Neural cell (in vitro differentiated cells): ENCODE measurements around the gene FAM181B. TPM values are rescaled to one million over a fixed set of nuclear protein-coding genes. Genes with fewer than 3 reads are reported as not detected.

Experiments used
- H2AFZ ChIP-seq: fragments of 200-600, 300-800 bp; sonication (generic), shearing (Covaris generic); 2 replicates; pipeline ENCODE4 v1.6.0; 2014; ENCODE audit warnings: low read depth, mild to moderate bottlenecking, antibody characterized with exemption, low read length, moderate library complexity
- H3F3A ChIP-seq: fragments of 200-600 bp; shearing (Covaris generic); 2 replicates; pipeline ENCODE4 v1.6.1; 2016; ENCODE audit warnings: mild to moderate bottlenecking, moderate library complexity, mixed read lengths, antibody characterized with exemption, low read length; ENCODE audit not compliant: insufficient read depth, poor library complexity, severe bottlenecking
- H3K27ac ChIP-seq: fragments of 200-600, 300-800 bp; sonication (generic), shearing (Covaris generic); 2 replicates; pipeline ENCODE4 v1.5.1; 2014; ENCODE audit warnings: mild to moderate bottlenecking, low read length, moderate library complexity
- H3K27me3 ChIP-seq: fragments of 300-800, 200-600 bp; sonication (generic), shearing (Covaris generic); 2 replicates; pipeline ENCODE4 v1.6.0; 2014; ENCODE audit warnings: mild to moderate bottlenecking, low read depth, low read length, moderate library complexity; ENCODE audit not compliant: insufficient read depth
- H3K36me3 ChIP-seq: fragments of 300-800, 200-600 bp; sonication (generic), shearing (Covaris generic); 2 replicates; pipeline ENCODE4 v1.5.1; 2014; ENCODE audit warnings: mild to moderate bottlenecking, antibody characterized with exemption, low read length, moderate library complexity; ENCODE audit not compliant: insufficient read depth
- H3K4me2 ChIP-seq: fragments of 300-800, 200-600 bp; sonication (generic), shearing (Covaris generic); 2 replicates; pipeline ENCODE4 v1.6.0; 2014; ENCODE audit warnings: mild to moderate bottlenecking, low read length
- H3K4me3 ChIP-seq: fragments of 300-800, 200-600 bp; sonication (generic), shearing (Covaris generic); 2 replicates; pipeline ENCODE4 v1.5.1; 2014; ENCODE audit warnings: mild to moderate bottlenecking, low read length, moderate library complexity
- H3K79me2 ChIP-seq: fragments of 200-600 bp; shearing (Covaris generic); replicated peaks from 2 replicates; pipeline ENCODE4 v1.6.0; 2014; ENCODE audit warnings: mild to moderate bottlenecking, low read length, moderate library complexity; ENCODE audit not compliant: insufficient read depth
- H3K9ac ChIP-seq: fragments of 300-800, 200-600 bp; sonication (generic), shearing (Covaris generic); 2 replicates; pipeline ENCODE4 v1.6.1; 2016; ENCODE audit warnings: mild to moderate bottlenecking, low read length, mixed read lengths
- H3K9me2 ChIP-seq: fragments of 200-600 bp; shearing (Covaris generic); 2 replicates; pipeline ENCODE4 v1.6.1; 2016; ENCODE audit warnings: mild to moderate bottlenecking, low read length, mixed read lengths; ENCODE audit not compliant: insufficient read depth
- H3K9me3 ChIP-seq: fragments of 200-600, 300-800 bp; sonication (generic), shearing (Covaris generic); 2 replicates; pipeline ENCODE4 v1.6.1; 2016; ENCODE audit warnings: mild to moderate bottlenecking, mixed run types, low read length, moderate library complexity, mixed read lengths
- H4K20me1 ChIP-seq: fragments of 200-600 bp; shearing (Covaris generic); 2 replicates; pipeline ENCODE4 v1.6.1; 2016; ENCODE audit warnings: mild to moderate bottlenecking, mixed run types; ENCODE audit not compliant: insufficient read depth
- CTCF ChIP-seq: fragments of 450-650 bp; IDR thresholded peaks from 2 replicates; pipeline ENCODE4 v1.5.1; 2014; ENCODE audit warnings: antibody characterized with exemption, mild to moderate bottlenecking, moderate library complexity; ENCODE audit not compliant: poor library complexity, severe bottlenecking
- EP300 ChIP-seq: fragments of 450-650 bp; conservative IDR thresholded peaks from 2 replicates; pipeline ENCODE4 v1.6.1; 2014; ENCODE audit warnings: antibody characterized with exemption, mild to moderate bottlenecking, moderate library complexity; ENCODE audit not compliant: poor library complexity, severe bottlenecking
- EZH2 ChIP-seq: fragments of 200-600, 300-800 bp; shearing (Covaris generic), sonication (generic); IDR thresholded peaks from 2 replicates; pipeline ENCODE4 v1.6.1; 2014; ENCODE audit warnings: antibody characterized with exemption, low read length, borderline replicate concordance, mild to moderate bottlenecking; ENCODE audit not compliant: insufficient read depth, poor library complexity, severe bottlenecking
- MXI1 ChIP-seq: fragments of 450-650 bp; conservative IDR thresholded peaks from 2 replicates; pipeline ENCODE4 v1.6.1; 2014; ENCODE audit warnings: antibody characterized with exemption, mild to moderate bottlenecking; ENCODE audit not compliant: poor library complexity, severe bottlenecking
- POLR2AphosphoS5 ChIP-seq: IDR thresholded peaks from 2 replicates; pipeline ENCODE4 v1.6.1; 2012
- RAD21 ChIP-seq: fragments of 450-650 bp; conservative IDR thresholded peaks from 2 replicates; pipeline ENCODE4 v1.6.1; 2014; ENCODE audit warnings: antibody characterized with exemption, mild to moderate bottlenecking, moderate library complexity
- SMC3 ChIP-seq: fragments of 450-650 bp; conservative IDR thresholded peaks from 2 replicates; pipeline ENCODE4 v1.6.1; 2014; ENCODE audit warnings: antibody characterized with exemption, mild to moderate bottlenecking, moderate library complexity; ENCODE audit not compliant: poor library complexity
- TAF1 ChIP-seq: IDR thresholded peaks from 2 replicates; pipeline ENCODE4 v1.6.1; 2012; ENCODE audit warnings: low read depth
- polyA plus RNA-seq: library from polyadenylated mRNA; depleted of rRNA; stranded (reverse); fragments of >200 nt; gene quantifications from 2 replicates; pipeline ENCODE4 v1.2.3, GENCODE V29; 2014
- TF ChIP-seq, protein P1 (sequence below): IDR thresholded peaks from 2 replicates; pipeline ENCODE4 v1.6.1; 2012; ENCODE audit warnings: borderline replicate concordance

FAM181B gene
- polyA plus RNA-seq, 1 donor from 2014 or later = 1.3 TPM

GRCh38 chr11:82734120-82734479 is 436 bp upstream of the FAM181B start:
- H3K79me2 ChIP-seq = no peaks in the 10 kb centered on the region
- no peaks in the 10 kb centered on the region for H4K20me1 ChIP-seq
- H3K9ac ChIP-seq = peak overlapping the region; percentile 62
- H3K9me2 ChIP-seq = no peaks in the 10 kb centered on the region
- TF ChIP-seq EZH2 = no peak
- TF ChIP-seq, protein P1, sequence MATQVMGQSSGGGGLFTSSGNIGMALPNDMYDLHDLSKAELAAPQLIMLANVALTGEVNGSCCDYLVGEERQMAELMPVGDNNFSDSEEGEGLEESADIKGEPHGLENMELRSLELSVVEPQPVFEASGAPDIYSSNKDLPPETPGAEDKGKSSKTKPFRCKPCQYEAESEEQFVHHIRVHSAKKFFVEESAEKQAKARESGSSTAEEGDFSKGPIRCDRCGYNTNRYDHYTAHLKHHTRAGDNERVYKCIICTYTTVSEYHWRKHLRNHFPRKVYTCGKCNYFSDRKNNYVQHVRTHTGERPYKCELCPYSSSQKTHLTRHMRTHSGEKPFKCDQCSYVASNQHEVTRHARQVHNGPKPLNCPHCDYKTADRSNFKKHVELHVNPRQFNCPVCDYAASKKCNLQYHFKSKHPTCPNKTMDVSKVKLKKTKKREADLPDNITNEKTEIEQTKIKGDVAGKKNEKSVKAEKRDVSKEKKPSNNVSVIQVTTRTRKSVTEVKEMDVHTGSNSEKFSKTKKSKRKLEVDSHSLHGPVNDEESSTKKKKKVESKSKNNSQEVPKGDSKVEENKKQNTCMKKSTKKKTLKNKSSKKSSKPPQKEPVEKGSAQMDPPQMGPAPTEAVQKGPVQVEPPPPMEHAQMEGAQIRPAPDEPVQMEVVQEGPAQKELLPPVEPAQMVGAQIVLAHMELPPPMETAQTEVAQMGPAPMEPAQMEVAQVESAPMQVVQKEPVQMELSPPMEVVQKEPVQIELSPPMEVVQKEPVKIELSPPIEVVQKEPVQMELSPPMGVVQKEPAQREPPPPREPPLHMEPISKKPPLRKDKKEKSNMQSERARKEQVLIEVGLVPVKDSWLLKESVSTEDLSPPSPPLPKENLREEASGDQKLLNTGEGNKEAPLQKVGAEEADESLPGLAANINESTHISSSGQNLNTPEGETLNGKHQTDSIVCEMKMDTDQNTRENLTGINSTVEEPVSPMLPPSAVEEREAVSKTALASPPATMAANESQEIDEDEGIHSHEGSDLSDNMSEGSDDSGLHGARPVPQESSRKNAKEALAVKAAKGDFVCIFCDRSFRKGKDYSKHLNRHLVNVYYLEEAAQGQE = no peak
- TF ChIP-seq MXI1 = no peak
- TF ChIP-seq TAF1 = no peak
- TF ChIP-seq CTCF = no peak
- no peak for TF ChIP-seq EP300
- no peak for TF ChIP-seq POLR2AphosphoS5
- TF ChIP-seq RAD21 = no peak
- no peak for TF ChIP-seq SMC3
- H3K4me3 ChIP-seq = peak overlapping the region; percentile 80
- H2AFZ ChIP-seq = no peak overlapping the region
- no peak overlapping the region for H3K27ac ChIP-seq
- H3F3A ChIP-seq = no peaks in the 10 kb centered on the region
- H3K27me3 ChIP-seq = peaks cover 35% of the 10 kb centered on the region
- no peaks in the 10 kb centered on the region for H3K36me3 ChIP-seq
- no peak overlapping the region for H3K4me2 ChIP-seq
- no peaks in the 10 kb centered on the region for H3K9me3 ChIP-seq

GRCh38 chr11:82732734-82733443 is 775 bp downstream of the FAM181B start:
- Histone ChIP-seq H3K36me3 (no peaks in the 10 kb centered on the region), H3K79me2 (no peaks in the 10 kb centered on the region), H3K4me3 (peak overlapping the region; percentile 80), H3K27me3 (peaks cover 35% of the 10 kb centered on the region), H2AFZ (no peak overlapping the region), H3K27ac (no peak overlapping the region), H3K9me2 (no peaks in the 10 kb centered on the region), H3K9me3 (no peaks in the 10 kb centered on the region), H3F3A (no peaks in the 10 kb centered on the region), H4K20me1 (no peaks in the 10 kb centered on the region), H3K9ac (peak overlapping the region; percentile 62), H3K4me2 (no peak overlapping the region)
- TF ChIP-seq EZH2 = peak; percentile 12
- no peak for TF ChIP-seq MXI1
